Kidney epithelial cell (primary cell): ENCODE data around the gene GRB10. TPM values are rescaled to one million over a fixed set of nuclear protein-coding genes. Genes with fewer than 3 reads are reported as not detected.
A peak's percentile ranks its signal among the peaks of the same experiment; 100 is the strongest.

Experiments
- DNase-seq: peaks from one replicate; pipeline ENCODE4 v3.0.0-alpha.2; 2010; ENCODE audit warnings: low read depth
- H3K27me3 ChIP-seq: 2 replicates; pipeline ENCODE4 v1.6.0; 2011; ENCODE audit warnings: low read length; ENCODE audit not compliant: control insufficient read depth, insufficient read depth
- H3K36me3 ChIP-seq: 2 replicates; pipeline ENCODE4 v1.5.1; 2011; ENCODE audit warnings: low read length; ENCODE audit not compliant: control insufficient read depth, insufficient read depth
- H3K4me3 ChIP-seq: 2 replicates; pipeline ENCODE4 v1.5.1; 2011; ENCODE audit warnings: low read depth, mild to moderate bottlenecking, control low read depth, low read length
- CTCF ChIP-seq: IDR thresholded peaks from 2 replicates; pipeline ENCODE4 v1.5.1; 2011; ENCODE audit warnings: mild to moderate bottlenecking, moderate library complexity, low read length, control low read depth, inconsistent platforms; ENCODE audit not compliant: insufficient read depth, poor library complexity, severe bottlenecking
- total RNA-seq: library from RNA; depleted of rRNA; stranded (reverse); fragments of >200 nt; gene quantifications from 2 replicates; pipeline ENCODE4 v1.2.3, GENCODE V29; 2015

GRB10 gene
- total RNA-seq, 1 donor from 2014 or later: 86.3 TPM

DNA sequence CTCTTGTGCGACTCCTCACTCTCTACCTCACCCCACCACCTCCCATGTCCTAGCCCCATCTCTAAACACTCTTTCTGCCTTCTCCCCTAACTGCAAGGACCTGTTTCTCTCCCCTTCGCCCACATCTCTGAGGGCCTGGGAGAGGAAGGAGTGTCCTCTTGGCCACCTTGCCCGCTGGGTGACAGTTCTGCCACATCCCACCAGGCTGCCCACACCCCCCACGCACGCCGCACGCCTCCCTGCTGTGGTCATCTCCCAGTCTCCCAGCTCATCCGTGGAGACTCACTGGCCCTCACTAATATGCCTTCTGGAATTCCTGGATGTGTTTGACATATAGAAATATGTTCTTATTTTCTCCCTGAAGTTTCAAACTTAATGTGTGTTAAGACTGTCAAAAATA, 48.5 kb downstream of the GRB10 start:
- H3K36me3 ChIP-seq: no peaks in the 10 kb centered on the region
- DNase-seq: no peak

DNA sequence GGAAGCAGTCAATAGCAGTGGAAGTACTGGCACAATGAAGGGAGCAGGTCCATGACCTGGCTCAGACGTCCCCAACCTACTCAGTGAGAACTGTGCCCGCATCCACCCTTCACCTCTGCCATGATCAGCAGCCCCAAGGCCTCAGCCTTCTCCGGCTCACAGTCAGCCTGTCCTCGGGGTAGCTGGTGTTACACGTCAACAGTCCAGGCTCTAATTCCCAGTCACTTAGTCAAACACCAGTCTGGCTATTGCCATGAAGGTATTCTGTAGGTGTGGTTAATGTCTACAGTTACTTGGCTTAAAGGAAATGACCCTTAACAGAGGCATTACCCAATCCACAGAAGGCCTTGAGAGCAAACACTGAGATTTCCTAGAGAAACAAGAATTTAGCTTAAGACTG, 49.1 kb downstream of the GRB10 start:
- Histone ChIP-seq H3K27me3 (no peaks in the 10 kb centered on the region), H3K4me3 (no peak overlapping the region), H3K36me3 (no peaks in the 10 kb centered on the region)
- DNase-seq: peak; percentile 92
- no peak for TF ChIP-seq CTCF

More for the DNA sequence above, 48.5 kb downstream of the GRB10 start:
- no peaks in the 10 kb centered on the region for H3K27me3 ChIP-seq
- no peak for TF ChIP-seq CTCF
- no peak overlapping the region for H3K4me3 ChIP-seq

- no peak for TF ChIP-seq CTCF
- DNase-seq: no peak
- no peaks in the 10 kb centered on the region for H3K27me3 ChIP-seq
- H3K4me3 ChIP-seq: no peak overlapping the region
- H3K36me3 ChIP-seq: no peaks in the 10 kb centered on the region
These were observed 50.8 kb downstream of the GRB10 start for GRCh38 chr7:50731703-50732582.

DNA sequence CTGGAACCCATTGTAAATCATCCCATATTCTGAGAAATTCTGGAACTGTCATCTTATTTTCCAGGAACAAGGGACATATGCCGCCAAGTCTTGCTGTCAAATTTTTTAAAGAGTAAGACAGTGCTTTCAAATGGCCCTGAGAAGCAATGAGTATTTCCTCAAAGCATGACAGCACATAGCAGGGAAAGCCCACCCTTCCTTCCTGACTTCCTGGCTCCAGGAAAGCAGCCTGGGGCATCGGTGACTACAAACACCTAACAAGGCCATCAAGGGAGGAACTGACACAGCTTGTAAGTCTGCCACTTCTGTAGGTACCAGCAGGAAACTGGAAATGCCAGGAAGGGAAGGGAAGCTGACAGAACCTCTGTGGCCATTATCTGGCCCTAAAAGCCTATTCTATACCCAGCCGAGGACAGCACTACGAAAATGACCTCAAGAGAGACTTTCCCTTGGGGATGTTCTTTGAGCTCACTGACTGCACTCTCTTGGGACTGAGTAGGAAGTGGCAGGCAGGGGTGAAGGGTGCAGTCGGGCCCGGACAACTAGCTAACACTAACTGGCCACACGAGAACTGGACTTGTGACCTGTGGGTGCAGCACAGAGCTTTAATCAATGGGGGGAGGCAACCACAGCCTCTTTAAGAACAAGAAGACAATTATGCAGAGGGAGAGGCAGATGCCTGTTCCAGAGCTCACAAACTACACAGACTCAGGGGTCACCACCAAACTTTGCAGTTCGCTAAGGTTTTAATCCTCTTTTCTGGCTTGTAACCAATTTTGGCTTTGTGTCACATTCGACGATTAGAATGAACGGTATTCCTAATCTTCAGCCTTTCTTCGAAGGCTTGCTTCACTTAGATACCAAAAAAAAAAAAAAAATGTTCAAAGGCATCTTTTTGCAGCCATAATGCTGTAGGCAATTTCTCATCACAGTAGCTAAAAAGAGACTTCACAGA, 52.0 kb downstream of the GRB10 start:
- no peak for DNase-seq
- no peaks in the 10 kb centered on the region for H3K36me3 ChIP-seq
- TF ChIP-seq CTCF: no peak

GRCh38 chr7:50729962-50730361, 52.7 kb downstream of the GRB10 start:
- no peak for TF ChIP-seq CTCF
- Histone ChIP-seq H3K27me3 (no peaks in the 10 kb centered on the region), H3K4me3 (no peak overlapping the region), H3K36me3 (no peaks in the 10 kb centered on the region)
- DNase-seq: no peak

More for the DNA sequence above, 52.0 kb downstream of the GRB10 start:
- no peak overlapping the region for H3K4me3 ChIP-seq
- no peaks in the 10 kb centered on the region for H3K27me3 ChIP-seq
